H9 (cell line): ENCODE data around the gene PLD4. TPM values are rescaled to one million over a fixed set of nuclear protein-coding genes. Genes with fewer than 3 reads are reported as not detected.

Experiments
- DNase-seq: peaks from one replicate; pipeline ENCODE4 v3.0.0-alpha.2; 2017
- H2AFZ ChIP-seq: one replicate; pipeline ENCODE4 v1.6.1; 2013; ENCODE audit warnings: mild to moderate bottlenecking, low read length, control low read depth, moderate library complexity
- H2AK5ac ChIP-seq: 2 replicates; pipeline ENCODE4 v1.6.1; 2013; ENCODE audit warnings: low read length, control low read depth, mixed read lengths; ENCODE audit not compliant: insufficient read length
- H2BK120ac ChIP-seq: one replicate; pipeline ENCODE4 v1.6.1; 2013; ENCODE audit warnings: low read depth, mild to moderate bottlenecking, low read length, control low read depth, inconsistent platforms; ENCODE audit not compliant: poor library complexity, severe bottlenecking
- H2BK12ac ChIP-seq: 2 replicates; pipeline ENCODE4 v1.6.1; 2013; ENCODE audit warnings: low read length, control low read depth, mixed read lengths, low read depth; ENCODE audit not compliant: insufficient read length
- H2BK15ac ChIP-seq: 2 replicates; pipeline ENCODE4 v1.6.1; 2013; ENCODE audit warnings: low read depth, low read length, control low read depth
- H2BK20ac ChIP-seq: one replicate; pipeline ENCODE4 v1.6.1; 2013; ENCODE audit warnings: low read depth, mild to moderate bottlenecking, low read length, control low read depth, inconsistent platforms; ENCODE audit not compliant: poor library complexity, severe bottlenecking
- H2BK5ac ChIP-seq: 2 replicates; pipeline ENCODE4 v1.6.1; 2013; ENCODE audit warnings: low read length, control low read depth, mixed read lengths; ENCODE audit not compliant: insufficient read length
- H3K14ac ChIP-seq: 2 replicates; pipeline ENCODE4 v1.6.1; 2013; ENCODE audit warnings: low read length, control low read depth; ENCODE audit not compliant: insufficient read depth
- H3K18ac ChIP-seq: 2 replicates; pipeline ENCODE4 v1.6.1; 2013; ENCODE audit warnings: low read depth, mild to moderate bottlenecking, mixed read lengths, low read length, control low read depth; ENCODE audit not compliant: insufficient read length
- H3K23ac ChIP-seq: 2 replicates; pipeline ENCODE4 v1.6.1; 2013; ENCODE audit warnings: low read length, control low read depth, mixed read lengths, low read depth; ENCODE audit not compliant: insufficient read length
- H3K23me2 ChIP-seq: 2 replicates; pipeline ENCODE4 v1.6.1; 2013; ENCODE audit warnings: low read depth, mild to moderate bottlenecking, mixed read lengths, low read length, control low read depth; ENCODE audit not compliant: insufficient read length, poor library complexity, severe bottlenecking
- H3K27ac ChIP-seq: 2 replicates; pipeline ENCODE4 v1.5.1; 2013; ENCODE audit warnings: low read length, control low read depth, mixed read lengths, low read depth; ENCODE audit not compliant: insufficient read length
- H3K27me3 ChIP-seq: 2 replicates; pipeline ENCODE4 v1.6.1; 2013; ENCODE audit warnings: low read length, control low read depth, inconsistent platforms; ENCODE audit not compliant: insufficient read depth
- H3K4ac ChIP-seq: 2 replicates; pipeline ENCODE4 v1.6.1; 2013; ENCODE audit warnings: low read depth, mild to moderate bottlenecking, control low read depth, inconsistent platforms, low read length, moderate library complexity
- H3K4me1 ChIP-seq: 2 replicates; pipeline ENCODE4 v1.6.1; 2013; ENCODE audit warnings: low read length, control low read depth, inconsistent platforms; ENCODE audit not compliant: insufficient read depth
- H3K4me2 ChIP-seq: 2 replicates; pipeline ENCODE4 v1.6.1; 2013; ENCODE audit warnings: low read length, control low read depth, mixed read lengths; ENCODE audit not compliant: insufficient read length, insufficient read depth
- H3K56ac ChIP-seq: 2 replicates; pipeline ENCODE4 v1.6.1; 2013; ENCODE audit warnings: low read depth, mild to moderate bottlenecking, mixed read lengths, low read length, control low read depth; ENCODE audit not compliant: insufficient read length
- H3K79me1 ChIP-seq: 2 replicates; pipeline ENCODE4 v1.6.1; 2013; ENCODE audit warnings: low read depth, mild to moderate bottlenecking, moderate library complexity, low read length, control low read depth, inconsistent platforms; ENCODE audit not compliant: insufficient read depth, poor library complexity, severe bottlenecking
- H3K79me2 ChIP-seq: 2 replicates; pipeline ENCODE4 v1.6.1; 2013; ENCODE audit warnings: low read length, control low read depth, inconsistent platforms; ENCODE audit not compliant: insufficient read depth
- H3K9ac ChIP-seq: 2 replicates; pipeline ENCODE4 v1.6.1; 2013; ENCODE audit warnings: low read length, control low read depth, mixed read lengths; ENCODE audit not compliant: insufficient read length; ENCODE audit errors: extremely low read depth
- H3K9me3 ChIP-seq: one replicate; pipeline ENCODE4 v1.6.1; 2013; ENCODE audit warnings: low read depth, low read length, inconsistent platforms; ENCODE audit not compliant: control insufficient read depth
- H3T11ph ChIP-seq: one replicate; pipeline ENCODE4 v1.6.1; 2013; ENCODE audit warnings: mild to moderate bottlenecking, low read length, control low read depth, inconsistent platforms
- H4K20me1 ChIP-seq: one replicate; pipeline ENCODE4 v1.6.1; 2013; ENCODE audit not compliant: control insufficient read depth, insufficient read length, insufficient read depth
- H4K5ac ChIP-seq: 2 replicates; pipeline ENCODE4 v1.6.1; 2013; ENCODE audit warnings: low read depth, mild to moderate bottlenecking, mixed read lengths, low read length, control low read depth; ENCODE audit not compliant: insufficient read length
- H4K8ac ChIP-seq: replicated peaks from 2 replicates; pipeline ENCODE4 v1.6.1; 2013; ENCODE audit warnings: low read length, control low read depth, mixed read lengths, low read depth; ENCODE audit not compliant: insufficient read length
- H4K91ac ChIP-seq: 2 replicates; pipeline ENCODE4 v1.6.1; 2013; ENCODE audit warnings: low read depth, mild to moderate bottlenecking, moderate library complexity, mixed read lengths, low read length, control low read depth; ENCODE audit not compliant: insufficient read length
- H3K27ac Mint-ChIP-seq, 3 experiments: 2 replicates in 2 of 3; 3 replicates in 1 of 3; pipeline ENCODE4 v1.8.0; 2020 to 2021; ENCODE audit warnings: mixed read lengths in 3 of 3, mild to moderate bottlenecking in 1 of 3, moderate library complexity in 1 of 3
- H3K27me3 Mint-ChIP-seq: 2 replicates; pipeline ENCODE4 v1.8.0; 2021; ENCODE audit warnings: low read depth, mild to moderate bottlenecking, moderate library complexity, mixed read lengths
- H3K36me3 Mint-ChIP-seq, 3 experiments: 2 replicates in 2 of 3; 3 replicates in 1 of 3; pipeline ENCODE4 v1.8.0; 2020 to 2021; ENCODE audit warnings: low read depth in 3 of 3, mixed read lengths in 3 of 3; ENCODE audit not compliant: insufficient read depth in 1 of 3
- H3K4me1 Mint-ChIP-seq, 2 experiments: 2 replicates each; pipeline ENCODE4 v1.8.0; 2020; ENCODE audit warnings: mixed read lengths in 2 of 2
- H3K4me3 Mint-ChIP-seq, 2 experiments: 2 replicates in 1 of 2; 3 replicates in 1 of 2; pipeline ENCODE4 v1.8.0; 2020 to 2021; ENCODE audit warnings: mild to moderate bottlenecking in 2 of 2, mixed read lengths in 2 of 2, moderate library complexity in 1 of 2
- H3K9me3 Mint-ChIP-seq, 2 experiments: 2 replicates in 1 of 2; 3 replicates in 1 of 2; pipeline ENCODE4 v1.8.0; 2020; ENCODE audit warnings: mild to moderate bottlenecking in 2 of 2, mixed read lengths in 2 of 2, moderate library complexity in 1 of 2
- WGBS: extraction: QIAGEN DNeasy Blood & Tissue Kit; methylation state at CpG from one replicate; pipeline ENCODE4 v1.1.7; 2013; ENCODE audit warnings: missing lambda C conversion rate, low lambda C conversion rate, mixed read lengths; ENCODE audit not compliant: insufficient read length; ENCODE audit errors: extremely low coverage; 5-methylcytosine and 5-hydroxymethylcytosine counted together
- total RNA-seq: library from RNA; stranded (reverse); gene quantifications from 2 replicates; pipeline ENCODE4 v1.2.1, GENCODE V29; 2021
- TF ChIP-seq, protein P1 (sequence below): fragments of 200-600 bp; sonication (generic); conservative IDR thresholded peaks from 3 replicates; pipeline ENCODE4 v1.8.0; 2021; ENCODE audit warnings: antibody characterized with exemption, mild to moderate bottlenecking

The PLD4 gene
- total RNA-seq, 1 experiment from 2014 or later: not detected

DNA sequence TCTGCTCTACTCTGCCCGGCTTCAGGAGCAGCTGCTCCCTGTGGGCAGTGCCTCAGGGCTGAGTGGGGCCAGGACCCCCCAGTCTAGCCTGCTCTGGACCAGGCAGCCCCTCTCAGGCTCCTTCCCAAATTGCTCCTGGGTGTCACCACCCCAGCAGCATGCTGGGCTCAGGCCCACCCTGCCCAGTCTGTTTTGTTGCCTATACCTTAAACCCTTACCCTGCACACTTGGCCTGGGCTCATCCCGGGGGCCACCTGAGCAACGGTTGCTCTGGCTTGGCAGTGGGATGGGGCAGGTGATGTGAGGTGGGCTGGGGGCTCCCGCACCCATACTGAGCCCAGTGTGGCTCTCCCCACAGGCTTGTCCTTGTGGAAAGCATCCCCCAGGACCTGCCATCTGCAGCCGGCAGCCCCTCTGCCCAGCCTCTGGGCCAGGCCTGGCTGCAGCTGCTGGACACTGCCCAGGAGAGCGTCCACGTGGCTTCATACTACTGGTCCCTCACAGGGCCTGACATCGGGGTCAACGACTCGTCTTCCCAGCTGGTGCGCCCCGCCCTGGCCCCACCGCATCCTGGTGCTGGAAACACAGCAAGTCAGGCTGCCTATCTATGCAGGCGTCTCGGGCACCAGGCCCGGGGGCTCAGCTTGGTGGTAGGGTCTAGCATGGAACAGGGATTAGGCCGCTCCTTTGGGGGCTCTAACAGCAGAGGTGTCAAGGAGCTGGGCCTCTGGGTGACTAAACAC lies 3.9 kb downstream of the PLD4 start:
- H3K23me2 ChIP-seq: no peaks in the 10 kb centered on the region
- H4K20me1 ChIP-seq: no peaks in the 10 kb centered on the region
- no peak overlapping the region for H3K4ac ChIP-seq
- H3K9me3 Mint-ChIP-seq: no peaks in the 10 kb centered on the region; a peak in 2 of 5 replicates
- H3K27ac ChIP-seq: no peak overlapping the region
- H2BK20ac ChIP-seq: no peak overlapping the region
- peaks cover 4 to 5% of the 10 kb centered on the region in 2 experiments; a peak in 2 of 4 replicates for H3K4me1 Mint-ChIP-seq
- no peak overlapping the region; the same call in 1 of the 2 replicates for H3K14ac ChIP-seq
- no peak overlapping the region for H2AK5ac ChIP-seq
- H4K8ac ChIP-seq: no peak overlapping the region
- no peak overlapping the region for H2BK12ac ChIP-seq
- H3K36me3 Mint-ChIP-seq: 0 out of 7 replicates have a peak, but pooled peaks cover 0 to 3% (median 0%) of the 10 kb centered on the region in 3 experiments
- H3K23ac ChIP-seq: no peak overlapping the region
- peaks cover 20% of the 10 kb centered on the region; the same call in 1 of the 2 replicates for H3K27me3 ChIP-seq
- TF ChIP-seq, protein P1, sequence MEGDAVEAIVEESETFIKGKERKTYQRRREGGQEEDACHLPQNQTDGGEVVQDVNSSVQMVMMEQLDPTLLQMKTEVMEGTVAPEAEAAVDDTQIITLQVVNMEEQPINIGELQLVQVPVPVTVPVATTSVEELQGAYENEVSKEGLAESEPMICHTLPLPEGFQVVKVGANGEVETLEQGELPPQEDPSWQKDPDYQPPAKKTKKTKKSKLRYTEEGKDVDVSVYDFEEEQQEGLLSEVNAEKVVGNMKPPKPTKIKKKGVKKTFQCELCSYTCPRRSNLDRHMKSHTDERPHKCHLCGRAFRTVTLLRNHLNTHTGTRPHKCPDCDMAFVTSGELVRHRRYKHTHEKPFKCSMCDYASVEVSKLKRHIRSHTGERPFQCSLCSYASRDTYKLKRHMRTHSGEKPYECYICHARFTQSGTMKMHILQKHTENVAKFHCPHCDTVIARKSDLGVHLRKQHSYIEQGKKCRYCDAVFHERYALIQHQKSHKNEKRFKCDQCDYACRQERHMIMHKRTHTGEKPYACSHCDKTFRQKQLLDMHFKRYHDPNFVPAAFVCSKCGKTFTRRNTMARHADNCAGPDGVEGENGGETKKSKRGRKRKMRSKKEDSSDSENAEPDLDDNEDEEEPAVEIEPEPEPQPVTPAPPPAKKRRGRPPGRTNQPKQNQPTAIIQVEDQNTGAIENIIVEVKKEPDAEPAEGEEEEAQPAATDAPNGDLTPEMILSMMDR: no peak
- no peaks in the 10 kb centered on the region; the same call in 1 of the 2 replicates for H3K4me1 ChIP-seq
- no peaks in the 10 kb centered on the region for H3K9me3 ChIP-seq
- no peak overlapping the region for H3K18ac ChIP-seq
- no peaks in the 10 kb centered on the region for H3K79me2 ChIP-seq
- no peak for DNase-seq
- H2BK5ac ChIP-seq: no peak overlapping the region
- no peak overlapping the region for H3T11ph ChIP-seq
- no peak overlapping the region for H3K9ac ChIP-seq
- no peak overlapping the region for H2BK120ac ChIP-seq
- H4K91ac ChIP-seq: no peak overlapping the region
- no peak overlapping the region for H2BK15ac ChIP-seq
- no peak overlapping the region for H3K4me3 Mint-ChIP-seq
- no peak overlapping the region for H4K5ac ChIP-seq
- no peak overlapping the region for H3K4me2 ChIP-seq
- no CpG with 5 or more reads among the region's 17 CpGs for WGBS
- H3K56ac ChIP-seq: no peak overlapping the region
- H3K27me3 Mint-ChIP-seq: peaks cover 46% of the 10 kb centered on the region
- no peaks in the 10 kb centered on the region for H3K79me1 ChIP-seq
- H2AFZ ChIP-seq: no peak overlapping the region
- H3K27ac Mint-ChIP-seq: no peak overlapping the region
